Loucy (cell line): ENCODE results near the gene KDELR1.

ENCODE experiments used
- H2AFZ ChIP-seq: fragments of 200-600 bp; sonication (generic); 2 replicates; pipeline ENCODE4 v1.6.0; 2016; ENCODE audit warnings: antibody characterized with exemption, mild to moderate bottlenecking, low read length, moderate library complexity
- H3F3A ChIP-seq: fragments of 200-600 bp; 2 replicates; pipeline ENCODE4 v1.6.0; 2016; ENCODE audit warnings: antibody characterized with exemption, low read depth, mild to moderate bottlenecking
- H3K27me3 ChIP-seq: fragments of 200-600 bp; sonication (generic); 2 replicates; pipeline ENCODE4 v1.6.1; 2014; ENCODE audit warnings: low read length, mild to moderate bottlenecking; ENCODE audit not compliant: insufficient read depth, poor library complexity, severe bottlenecking
- H3K36me3 ChIP-seq: fragments of 200-600 bp; sonication (generic); 2 replicates; pipeline ENCODE4 v1.6.1; 2016; ENCODE audit warnings: low read length; ENCODE audit not compliant: insufficient read depth
- H3K4me1 ChIP-seq: fragments of 200-600 bp; sonication (generic); 2 replicates; pipeline ENCODE4 v1.5.1; 2014; ENCODE audit warnings: low read length, mild to moderate bottlenecking; ENCODE audit not compliant: insufficient read depth, poor library complexity, severe bottlenecking
- H3K4me2 ChIP-seq: fragments of 200-600 bp; sonication (generic); 2 replicates; pipeline ENCODE4 v1.6.0; 2014; ENCODE audit warnings: antibody characterized with exemption, low read length, low read depth, mild to moderate bottlenecking; ENCODE audit not compliant: poor library complexity, severe bottlenecking
- H3K4me3 ChIP-seq: fragments of 200-600 bp; sonication (generic); 2 replicates; pipeline ENCODE4 v1.5.1; 2014; ENCODE audit warnings: low read length, mild to moderate bottlenecking, mixed read lengths; ENCODE audit not compliant: poor library complexity, severe bottlenecking
- H3K79me2 ChIP-seq: fragments of 200-600 bp; sonication (generic); 2 replicates; pipeline ENCODE4 v1.6.1; 2014; ENCODE audit warnings: low read length; ENCODE audit not compliant: insufficient read depth
- H3K9ac ChIP-seq: fragments of 200-600 bp; sonication (generic); 2 replicates; pipeline ENCODE4 v1.6.0; 2014; ENCODE audit warnings: mild to moderate bottlenecking, low read depth, low read length, moderate library complexity; ENCODE audit not compliant: poor library complexity, severe bottlenecking
- H3K9me2 ChIP-seq: fragments of 200-600 bp; sonication (generic); replicated peaks from 2 replicates; pipeline ENCODE4 v1.6.1; 2016; ENCODE audit warnings: low read depth, low read length, mixed read lengths
- H3K9me3 ChIP-seq: fragments of 200-600 bp; sonication (generic); 2 replicates; pipeline ENCODE4 v1.6.1; 2014; ENCODE audit warnings: mild to moderate bottlenecking, antibody characterized with exemption, low read length, low read depth; ENCODE audit not compliant: insufficient read depth
- H4K20me1 ChIP-seq: fragments of 200-600 bp; sonication (generic); 2 replicates; pipeline ENCODE4 v1.6.0; 2014; ENCODE audit warnings: antibody characterized with exemption, low read length, mild to moderate bottlenecking; ENCODE audit not compliant: insufficient read depth, poor library complexity, severe bottlenecking
- TF ChIP-seq, protein P1 (sequence below): fragments of 200-600 bp; sonication (generic); conservative IDR thresholded peaks from 2 replicates; pipeline ENCODE4 v1.5.1; 2014; ENCODE audit warnings: mild to moderate bottlenecking, antibody characterized with exemption, low read length

Gene KDELR1

DNA sequence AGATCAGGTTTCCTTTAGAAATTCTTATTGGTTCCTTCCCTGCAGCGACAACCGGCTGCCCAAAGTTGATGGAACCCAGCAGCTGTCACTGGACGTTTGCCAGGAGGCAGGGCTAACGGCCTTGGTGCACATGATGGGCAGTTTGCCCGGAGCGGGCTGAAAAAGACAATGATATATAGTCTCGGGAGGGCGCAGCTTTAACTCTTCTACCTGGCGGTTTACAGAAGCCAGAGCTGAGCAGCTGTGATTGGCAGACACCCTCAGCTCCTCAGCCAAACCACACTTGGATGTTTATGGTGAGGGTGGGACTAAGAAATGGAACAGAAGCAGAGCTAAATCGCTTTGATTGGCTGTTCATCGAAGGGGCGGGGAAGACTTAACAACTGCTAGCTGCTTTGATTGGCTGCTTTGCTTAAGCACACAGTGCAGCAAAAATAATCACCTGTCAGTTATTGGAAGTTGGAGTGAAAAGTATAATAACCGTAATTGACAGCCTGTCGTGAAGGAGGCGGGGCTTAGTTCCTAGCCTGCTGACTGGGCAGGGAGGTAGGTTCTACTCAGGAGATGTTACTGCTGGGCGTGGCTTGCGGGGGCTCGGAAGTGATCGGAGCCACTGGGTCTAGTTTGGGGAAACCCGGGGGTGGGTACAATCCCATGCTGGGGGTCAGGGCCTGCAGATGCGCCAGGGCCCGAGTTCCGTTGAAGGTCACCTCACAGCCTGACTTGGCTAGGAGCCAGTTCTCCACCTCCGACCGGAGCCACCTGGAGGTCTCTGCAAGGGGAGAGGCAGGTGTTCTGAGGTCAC lies 58.5 kb downstream of the KDELR1 start:
- Histone ChIP-seq H3F3A (peaks cover 11% of the 10 kb centered on the region), H3K36me3 (no peaks in the 10 kb centered on the region), H4K20me1 (peaks cover 8% of the 10 kb centered on the region), H3K4me3 (peak overlapping the region; percentile 88), H3K27me3 (no peaks in the 10 kb centered on the region), H3K9ac (peak overlapping the region; percentile 98), H3K9me3 (peaks cover 4% of the 10 kb centered on the region; the same call in 1 of the 2 replicates), H3K4me2 (peak overlapping the region; percentile 91), H3K9me2 (no peaks in the 10 kb centered on the region), H3K4me1 (peaks cover 29% of the 10 kb centered on the region), H3K79me2 (peaks cover 26% of the 10 kb centered on the region), H2AFZ (no peak overlapping the region)
- TF ChIP-seq, protein P1, sequence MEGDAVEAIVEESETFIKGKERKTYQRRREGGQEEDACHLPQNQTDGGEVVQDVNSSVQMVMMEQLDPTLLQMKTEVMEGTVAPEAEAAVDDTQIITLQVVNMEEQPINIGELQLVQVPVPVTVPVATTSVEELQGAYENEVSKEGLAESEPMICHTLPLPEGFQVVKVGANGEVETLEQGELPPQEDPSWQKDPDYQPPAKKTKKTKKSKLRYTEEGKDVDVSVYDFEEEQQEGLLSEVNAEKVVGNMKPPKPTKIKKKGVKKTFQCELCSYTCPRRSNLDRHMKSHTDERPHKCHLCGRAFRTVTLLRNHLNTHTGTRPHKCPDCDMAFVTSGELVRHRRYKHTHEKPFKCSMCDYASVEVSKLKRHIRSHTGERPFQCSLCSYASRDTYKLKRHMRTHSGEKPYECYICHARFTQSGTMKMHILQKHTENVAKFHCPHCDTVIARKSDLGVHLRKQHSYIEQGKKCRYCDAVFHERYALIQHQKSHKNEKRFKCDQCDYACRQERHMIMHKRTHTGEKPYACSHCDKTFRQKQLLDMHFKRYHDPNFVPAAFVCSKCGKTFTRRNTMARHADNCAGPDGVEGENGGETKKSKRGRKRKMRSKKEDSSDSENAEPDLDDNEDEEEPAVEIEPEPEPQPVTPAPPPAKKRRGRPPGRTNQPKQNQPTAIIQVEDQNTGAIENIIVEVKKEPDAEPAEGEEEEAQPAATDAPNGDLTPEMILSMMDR, result no peak
